ENCODE results near the gene USP40.

DNA sequence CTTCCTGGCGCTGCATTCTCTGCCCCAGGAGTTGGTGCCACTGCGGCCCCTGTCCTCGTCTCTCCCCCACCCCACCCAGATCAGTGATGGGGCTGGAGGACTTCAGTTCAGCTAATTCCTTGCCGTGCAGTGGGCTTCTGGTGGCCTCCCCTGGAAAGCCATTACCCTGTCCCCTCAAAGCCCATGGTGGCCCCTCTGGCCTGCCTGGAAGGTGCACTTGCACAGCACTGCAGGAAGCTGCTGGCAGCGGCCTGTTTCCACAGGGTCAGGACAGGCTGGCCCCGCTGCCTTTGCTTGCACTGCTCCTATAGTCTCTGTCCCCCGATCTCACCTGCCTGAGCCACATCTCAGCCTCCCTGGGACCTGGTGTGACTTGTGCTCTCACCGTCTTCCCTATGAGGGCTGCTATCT is 105.1 kb downstream of the USP40 start:
- TF ChIP-seq, protein P1, sequence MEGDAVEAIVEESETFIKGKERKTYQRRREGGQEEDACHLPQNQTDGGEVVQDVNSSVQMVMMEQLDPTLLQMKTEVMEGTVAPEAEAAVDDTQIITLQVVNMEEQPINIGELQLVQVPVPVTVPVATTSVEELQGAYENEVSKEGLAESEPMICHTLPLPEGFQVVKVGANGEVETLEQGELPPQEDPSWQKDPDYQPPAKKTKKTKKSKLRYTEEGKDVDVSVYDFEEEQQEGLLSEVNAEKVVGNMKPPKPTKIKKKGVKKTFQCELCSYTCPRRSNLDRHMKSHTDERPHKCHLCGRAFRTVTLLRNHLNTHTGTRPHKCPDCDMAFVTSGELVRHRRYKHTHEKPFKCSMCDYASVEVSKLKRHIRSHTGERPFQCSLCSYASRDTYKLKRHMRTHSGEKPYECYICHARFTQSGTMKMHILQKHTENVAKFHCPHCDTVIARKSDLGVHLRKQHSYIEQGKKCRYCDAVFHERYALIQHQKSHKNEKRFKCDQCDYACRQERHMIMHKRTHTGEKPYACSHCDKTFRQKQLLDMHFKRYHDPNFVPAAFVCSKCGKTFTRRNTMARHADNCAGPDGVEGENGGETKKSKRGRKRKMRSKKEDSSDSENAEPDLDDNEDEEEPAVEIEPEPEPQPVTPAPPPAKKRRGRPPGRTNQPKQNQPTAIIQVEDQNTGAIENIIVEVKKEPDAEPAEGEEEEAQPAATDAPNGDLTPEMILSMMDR (IDR thresholded peaks at IDR 0.05): no peak
- TF ChIP-seq POLR2AphosphoS5 (IDR thresholded peaks at IDR 0.05): no peak
- TF ChIP-seq POLR2A (IDR thresholded peaks at IDR 0.05): no peak
- TF ChIP-seq EP300 (IDR thresholded peaks at IDR 0.05; ENCODE audit: low read depth): no peak
